GM23248 (cell line): ENCODE data around the gene CEACAM19. TPM values are rescaled to one million over a fixed set of nuclear protein-coding genes. Genes with fewer than 3 reads are reported as not detected.
"Not testable (repeated sequence)": the region's sequence is repeated elsewhere in the genome, so short reads cannot be mapped to it uniquely, and the experiment has no call there.

Source experiments
- DNase-seq: peaks from one replicate; pipeline ENCODE4 v3.0.0-alpha.2; 2015
- H2AFZ ChIP-seq: fragments of 200-600 bp; sonication (generic); 2 replicates; pipeline ENCODE4 v1.6.1; 2016; ENCODE audit warnings: antibody characterized with exemption
- H3F3A ChIP-seq: fragments of 200-600 bp; sonication (generic); 2 replicates; pipeline ENCODE4 v1.6.1; 2016; ENCODE audit warnings: mild to moderate bottlenecking, antibody characterized with exemption, mixed run types; ENCODE audit not compliant: insufficient read depth
- H3K27ac ChIP-seq: fragments of 200-600 bp; sonication (generic); 2 replicates; pipeline ENCODE4 v1.5.1; 2016; ENCODE audit warnings: mild to moderate bottlenecking
- H3K27me3 ChIP-seq: fragments of 200-600 bp; sonication (generic); replicated peaks from 2 replicates; pipeline ENCODE4 v1.6.1; 2016; ENCODE audit warnings: mild to moderate bottlenecking; ENCODE audit not compliant: insufficient read depth
- H3K36me3 ChIP-seq: fragments of 200-600 bp; sonication (generic); 2 replicates; pipeline ENCODE4 v1.6.1; 2016; ENCODE audit warnings: low read depth, mild to moderate bottlenecking
- H3K4me1 ChIP-seq: fragments of 200-600 bp; sonication (generic); 2 replicates; pipeline ENCODE4 v1.6.1; 2016; ENCODE audit warnings: mild to moderate bottlenecking; ENCODE audit not compliant: insufficient read depth
- H3K4me2 ChIP-seq: fragments of 200-600 bp; sonication (generic); one replicate; pipeline ENCODE4 v1.6.1; 2016; ENCODE audit warnings: mild to moderate bottlenecking; ENCODE audit not compliant: unreplicated experiment
- H3K4me3 ChIP-seq: fragments of 200-600 bp; sonication (generic); 2 replicates; pipeline ENCODE4 v1.5.1; 2016; ENCODE audit warnings: mild to moderate bottlenecking
- H3K79me2 ChIP-seq: fragments of 200-600 bp; sonication (generic); 2 replicates; pipeline ENCODE4 v1.6.1; 2016; ENCODE audit warnings: mild to moderate bottlenecking; ENCODE audit not compliant: insufficient read depth
- H3K9ac ChIP-seq: fragments of 200-600 bp; sonication (generic); 2 replicates; pipeline ENCODE4 v1.6.1; 2016; ENCODE audit warnings: mild to moderate bottlenecking
- H3K9me2 ChIP-seq: fragments of 200-600 bp; sonication (generic); 2 replicates; pipeline ENCODE4 v1.6.1; 2016; ENCODE audit warnings: mixed run types, mild to moderate bottlenecking, moderate library complexity; ENCODE audit not compliant: insufficient read depth
- H3K9me3 ChIP-seq: fragments of 200-600 bp; sonication (generic); one replicate; pipeline ENCODE4 v1.6.1; 2017; ENCODE audit warnings: low read depth
- H4K20me1 ChIP-seq: fragments of 200-600 bp; sonication (generic); 2 replicates; pipeline ENCODE4 v1.6.0; 2016; ENCODE audit not compliant: insufficient read depth
- EZH2 ChIP-seq: fragments of 200-600 bp; sonication (generic); IDR thresholded peaks from 2 replicates; pipeline ENCODE4 v1.6.1; 2018; ENCODE audit warnings: antibody characterized with exemption, mild to moderate bottlenecking; ENCODE audit not compliant: insufficient read depth, poor library complexity, severe bottlenecking
- EZH2phosphoT487 ChIP-seq: fragments of 200-600 bp; sonication (generic); IDR thresholded peaks from 2 replicates; pipeline ENCODE4 v1.6.1; 2018; ENCODE audit warnings: antibody characterized with exemption, moderate library complexity, mild to moderate bottlenecking, low read depth; ENCODE audit not compliant: insufficient read depth
- WGBS, 2 experiments: methylation state at CpG; one replicate each; pipeline ENCODE4 v1.1.6; 2015 to 2017; ENCODE audit warnings: low lambda C conversion rate in 2 of 2, low coverage in 1 of 2; ENCODE audit errors: missing lambda C conversion rate in 2 of 2; 5-methylcytosine and 5-hydroxymethylcytosine counted together
- in situ Hi-C: fragments of 300-500 bp; cut with MboI; formaldehyde crosslinking; loops from 2 replicates; pipeline ENCODE4 v1.15.0; 2020
- polyA plus RNA-seq: library from polyadenylated mRNA; unstranded; fragments of >200 nt; fragmentation: Nextera tagmentation; extraction: Ambion mirVana; gene quantifications from 2 replicates; pipeline ENCODE4 v1.2.1, GENCODE V29; 2016
- total RNA-seq: library from RNA; depleted of rRNA; stranded (reverse); fragments of >200 nt; shearing (Covaris generic); gene quantifications from 2 replicates; pipeline ENCODE4 v1.2.3, GENCODE V29; 2014

CEACAM19 gene
- total and polyA plus RNA-seq, 2 experiments from 2014 or later, result 1.7 to 1.9 TPM

DNA sequence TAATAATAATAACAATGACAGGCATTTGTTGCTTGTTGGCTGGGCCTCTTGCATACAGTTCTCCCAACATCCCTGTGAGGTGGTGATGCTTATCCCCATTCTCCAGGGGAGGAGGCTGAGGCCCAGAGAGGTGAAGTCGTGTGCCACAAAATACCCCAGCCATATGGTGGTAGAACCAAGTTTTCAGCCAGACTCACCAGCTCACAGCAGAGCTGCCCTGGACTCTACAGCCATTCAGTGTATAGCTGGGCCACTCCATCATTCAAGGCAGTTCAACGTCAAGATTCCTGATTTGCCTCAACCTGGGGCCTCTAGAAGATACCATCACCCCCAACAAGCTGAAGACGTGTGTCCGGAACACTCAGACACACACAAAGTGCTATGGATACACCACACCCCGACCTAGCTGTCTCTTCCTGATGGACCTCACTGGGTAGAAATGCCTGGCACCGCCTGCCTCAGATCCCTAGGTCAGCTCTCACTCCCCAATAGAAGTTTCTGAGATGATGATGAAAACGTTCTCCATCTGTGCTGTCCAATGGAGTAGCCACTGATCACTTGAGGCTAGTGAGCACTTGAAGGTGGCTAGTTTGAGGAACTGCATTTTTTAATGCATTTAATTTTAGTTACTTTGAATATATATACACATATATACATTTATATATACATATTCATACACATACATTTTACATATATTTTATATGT, 4.3 kb upstream of the CEACAM19 start:
- in situ Hi-C loops, result no loop called here
- no peaks in the 10 kb centered on the region for H4K20me1 ChIP-seq
- no peak for TF ChIP-seq EZH2
- TF ChIP-seq EZH2phosphoT487, result no peak
- peaks cover 22% of the 10 kb centered on the region for H3F3A ChIP-seq
- H3K9me2 ChIP-seq, result no peaks in the 10 kb centered on the region
- peaks cover 14% of the 10 kb centered on the region for H3K36me3 ChIP-seq
- H3K79me2 ChIP-seq, result no peaks in the 10 kb centered on the region
- no peak overlapping the region for H3K4me2 ChIP-seq
- 79 to 82% methylated on average over 7 of the region's 7 CpGs for WGBS, 2 experiments
- H3K27ac ChIP-seq, result no peak overlapping the region
- no peak overlapping the region for H3K9ac ChIP-seq
- no peak overlapping the region for H3K4me3 ChIP-seq
- H3K9me3 ChIP-seq, result no peaks in the 10 kb centered on the region
- DNase-seq, result no peak
- H3K27me3 ChIP-seq, result no peaks in the 10 kb centered on the region
- no peak overlapping the region for H2AFZ ChIP-seq
- H3K4me1 ChIP-seq, result no peaks in the 10 kb centered on the region

DNA sequence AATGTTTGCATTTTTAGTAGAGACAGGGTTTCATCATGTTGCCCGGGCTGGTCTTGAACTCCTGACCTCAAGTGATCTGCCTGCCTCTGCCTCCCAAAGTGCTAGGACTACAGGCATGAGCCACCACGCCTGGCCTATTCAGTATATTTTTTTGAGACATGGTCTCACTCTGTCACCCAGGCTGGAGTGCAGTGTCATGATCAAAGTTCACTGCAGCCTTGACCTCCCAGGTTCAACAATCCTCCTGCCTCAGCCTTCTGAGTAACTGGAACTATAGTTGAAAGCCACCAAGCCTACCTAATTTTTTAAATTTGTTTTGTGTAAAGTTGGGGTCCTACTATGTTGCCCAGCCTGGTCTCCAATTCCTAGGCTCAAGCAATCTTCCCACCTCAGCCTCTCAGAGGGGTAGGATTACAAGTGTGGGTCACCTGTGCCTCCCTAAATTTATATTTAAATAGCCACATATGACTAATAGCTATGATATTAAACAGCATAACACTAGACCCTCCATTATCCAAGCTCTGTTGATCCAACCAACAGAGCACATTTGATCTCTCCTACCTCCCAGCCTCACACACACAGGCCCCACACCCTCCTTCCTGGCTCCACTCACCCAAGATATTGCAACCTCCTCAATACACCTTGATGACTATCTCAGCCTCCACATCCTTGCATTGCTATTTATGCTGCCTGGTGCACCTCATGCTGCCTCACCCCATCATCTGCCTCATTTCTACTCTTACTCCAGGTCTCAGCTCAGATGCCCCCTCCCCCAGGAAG, 2.1 kb upstream of the CEACAM19 start:
- Histone ChIP-seq H3K9me3 (no peaks in the 10 kb centered on the region), H3K4me1 (no peaks in the 10 kb centered on the region), H3K36me3 (no peaks in the 10 kb centered on the region), H4K20me1 (no peaks in the 10 kb centered on the region), H3F3A (0 out of 2 replicates have a peak, but pooled peaks cover 9% of the 10 kb centered on the region), H3K4me2 (no peak overlapping the region), H3K4me3 (no peak overlapping the region), H3K9me2 (no peaks in the 10 kb centered on the region), H3K9ac (no peak overlapping the region), H3K27me3 (no peaks in the 10 kb centered on the region), H3K79me2 (no peaks in the 10 kb centered on the region), H3K27ac (no peak overlapping the region), H2AFZ (no peak overlapping the region)
- TF ChIP-seq EZH2 (no peak), EZH2phosphoT487 (no peak)
- in situ Hi-C loops, result no loop called here
- 70 to 75% methylated on average over 2 of the region's 2 CpGs for WGBS, 2 experiments
- DNase-seq, result no peak

DNA sequence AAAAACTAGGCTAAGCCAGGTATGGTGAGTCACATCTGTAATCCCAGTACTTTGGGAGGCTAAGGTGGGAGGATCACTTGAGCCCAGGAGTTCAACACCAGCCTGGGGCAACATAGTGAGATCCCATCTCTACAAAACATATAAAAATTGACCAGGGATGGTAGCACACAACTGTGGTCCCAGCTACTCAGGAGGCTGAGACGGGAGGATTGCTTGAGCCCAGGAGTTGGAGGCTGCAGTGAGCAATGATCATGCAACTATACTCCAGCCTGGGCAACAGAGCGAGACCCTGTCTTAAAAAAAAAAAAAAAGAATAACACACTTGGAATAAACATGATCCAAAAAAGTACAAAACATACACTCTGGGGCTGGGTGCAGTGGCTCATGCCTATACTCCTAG, 1.3 kb upstream of the CEACAM19 start:
- H3K4me3 ChIP-seq, H3K27ac ChIP-seq, DNase-seq, H3K9ac ChIP-seq, H3K4me1 ChIP-seq, H3K9me2 ChIP-seq, H3K79me2 ChIP-seq, H3K27me3 ChIP-seq, H3K9me3 ChIP-seq, H3F3A ChIP-seq, H4K20me1 ChIP-seq, H3K36me3 ChIP-seq, in situ Hi-C loops, H3K4me2 ChIP-seq, H2AFZ ChIP-seq: not testable (repeated sequence)
- WGBS, 2 experiments, result 87 to 97% methylated on average over 2 of the region's 2 CpGs

DNA sequence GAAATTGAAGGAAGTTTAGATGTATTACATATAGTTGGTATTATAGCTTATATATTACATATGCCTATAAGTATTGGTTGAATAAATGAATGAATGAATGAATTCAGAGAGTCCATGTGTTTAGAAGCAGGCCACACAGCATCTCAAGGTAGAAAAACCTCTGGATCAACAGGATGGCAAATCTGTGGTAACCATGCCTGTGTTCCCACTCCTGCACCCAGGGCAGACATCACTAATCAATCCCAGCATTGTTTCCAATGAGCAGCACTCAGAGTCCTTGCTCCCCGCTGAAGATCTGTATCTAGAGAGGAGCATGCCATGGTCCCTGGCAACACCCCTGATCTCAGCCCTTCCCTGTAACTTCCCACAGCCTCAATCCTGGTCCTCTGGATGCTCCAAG, 944 bp downstream of the CEACAM19 start:
- Histone ChIP-seq H3K4me1 (peaks cover 4% of the 10 kb centered on the region), H3K9ac (no peak overlapping the region), H3K27me3 (no peaks in the 10 kb centered on the region), H3K9me2 (no peaks in the 10 kb centered on the region), H3K4me2 (no peak overlapping the region), H4K20me1 (no peaks in the 10 kb centered on the region), H3K4me3 (no peak overlapping the region), H3K27ac (no peak overlapping the region), H3F3A (peaks cover 13% of the 10 kb centered on the region), H2AFZ (no peak overlapping the region), H3K79me2 (no peaks in the 10 kb centered on the region), H3K36me3 (no peaks in the 10 kb centered on the region), H3K9me3 (no peaks in the 10 kb centered on the region)
- WGBS, 2 experiments, result 92 to 94% methylated on average over 1 of the region's 1 CpG
- in situ Hi-C loops, result no loop called here
- DNase-seq, result no peak
- TF ChIP-seq EZH2 (no peak), EZH2phosphoT487 (no peak)
